HG03469 (cell line): Measurements from ENCODE around the gene SQSTM1.
"Not testable (repeated sequence)": the region's sequence is repeated elsewhere in the genome, so short reads cannot be mapped to it uniquely, and the experiment has no call there.

Experiments
- ATAC-seq: cut with Tn5 transposase; IDR thresholded peaks from one replicate; pipeline ENCODE4 v1.9.1; 2021; ENCODE audit warnings: mild to moderate bottlenecking, moderate library complexity, moderate number of reproducible peaks; ENCODE audit not compliant: unreplicated experiment

The SQSTM1 gene

DNA sequence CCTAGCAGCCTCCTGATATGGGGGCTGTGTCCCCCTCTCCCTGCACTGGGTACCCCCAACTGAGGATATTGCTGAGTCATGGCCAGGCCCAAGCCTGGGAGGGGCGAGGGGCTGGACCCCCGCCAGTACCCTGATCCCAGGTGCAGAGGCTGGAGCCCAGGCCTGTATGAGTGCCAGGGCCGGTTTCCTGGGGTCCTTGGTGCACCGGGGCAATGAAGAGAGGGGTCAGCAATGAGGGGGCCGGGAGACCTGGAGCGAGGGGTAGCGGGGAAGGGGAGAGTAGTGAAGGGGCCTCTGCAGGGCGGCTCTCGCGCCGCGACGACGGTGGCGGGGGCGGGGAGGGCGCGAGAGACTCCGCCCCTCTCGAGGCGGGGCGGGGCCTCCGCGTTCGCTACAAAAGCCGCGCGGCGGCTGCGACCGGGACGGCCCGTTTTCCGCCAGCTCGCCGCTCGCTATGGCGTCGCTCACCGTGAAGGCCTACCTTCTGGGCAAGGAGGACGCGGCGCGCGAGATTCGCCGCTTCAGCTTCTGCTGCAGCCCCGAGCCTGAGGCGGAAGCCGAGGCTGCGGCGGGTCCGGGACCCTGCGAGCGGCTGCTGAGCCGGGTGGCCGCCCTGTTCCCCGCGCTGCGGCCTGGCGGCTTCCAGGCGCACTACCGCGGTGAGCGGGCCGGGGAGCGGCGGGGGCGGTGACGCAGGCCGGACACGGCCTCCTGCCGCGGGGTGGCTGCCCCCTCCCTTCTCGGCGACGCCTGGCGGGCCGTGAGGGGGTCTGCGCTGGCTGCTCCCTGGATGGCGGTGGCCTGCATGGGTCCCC, at the start of gene SQSTM1:
TSS of gene SQSTM1 (plus strand) at position 423 of the 815 bp plus-strand sequence. CDS start at position 455, 32 bp downstream.
- ATAC-seq: peak; percentile 33

DNA sequence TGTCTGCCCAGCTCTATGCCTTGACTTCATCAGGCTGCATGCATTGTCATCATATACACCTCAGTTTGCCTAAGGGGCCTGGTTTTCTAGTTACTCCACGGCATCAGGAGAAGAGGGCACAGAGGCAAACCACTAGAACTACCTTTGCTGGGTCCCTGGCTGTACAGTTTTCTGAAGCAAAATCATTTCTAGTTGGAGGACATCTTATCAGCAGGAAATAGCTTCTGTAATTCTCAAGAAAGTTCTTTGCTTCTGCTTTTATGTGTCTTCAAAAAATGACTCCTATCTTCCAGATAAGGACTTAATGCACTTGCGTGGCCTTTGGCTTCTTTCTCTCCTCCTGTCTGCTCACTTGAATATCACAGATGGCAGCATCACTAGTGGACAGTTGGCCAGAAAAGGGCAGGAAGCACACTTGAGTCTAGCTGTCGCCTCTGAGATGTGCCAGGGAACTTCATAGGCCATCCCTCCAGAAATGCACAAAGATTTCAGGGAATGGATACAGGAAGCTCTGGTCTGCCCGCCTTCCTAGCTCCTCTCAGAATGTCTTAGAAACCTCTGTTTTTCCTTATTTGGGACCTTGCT, 49.3 kb upstream of the SQSTM1 start:
- ATAC-seq: no peak

DNA sequence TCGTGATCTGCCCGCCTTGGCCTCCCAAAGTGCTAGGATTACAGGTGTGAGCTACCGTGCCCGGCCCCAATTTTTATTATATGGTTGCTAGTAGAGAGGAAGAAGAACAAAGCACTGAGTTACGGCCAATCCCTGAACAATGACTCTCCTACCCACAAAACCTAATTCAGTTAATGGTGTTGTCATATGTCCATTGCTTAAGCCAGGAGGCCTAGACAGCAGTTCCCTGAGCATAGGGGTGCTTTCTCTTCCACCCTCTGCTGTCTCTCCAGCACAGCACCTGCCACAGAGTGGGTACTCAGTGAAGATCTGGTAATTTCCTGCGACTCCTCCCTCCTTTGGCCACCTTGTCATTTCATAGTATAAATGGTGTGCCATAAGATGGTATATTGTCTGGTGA, 48.4 kb upstream of the SQSTM1 start:
- ATAC-seq: no peak

DNA sequence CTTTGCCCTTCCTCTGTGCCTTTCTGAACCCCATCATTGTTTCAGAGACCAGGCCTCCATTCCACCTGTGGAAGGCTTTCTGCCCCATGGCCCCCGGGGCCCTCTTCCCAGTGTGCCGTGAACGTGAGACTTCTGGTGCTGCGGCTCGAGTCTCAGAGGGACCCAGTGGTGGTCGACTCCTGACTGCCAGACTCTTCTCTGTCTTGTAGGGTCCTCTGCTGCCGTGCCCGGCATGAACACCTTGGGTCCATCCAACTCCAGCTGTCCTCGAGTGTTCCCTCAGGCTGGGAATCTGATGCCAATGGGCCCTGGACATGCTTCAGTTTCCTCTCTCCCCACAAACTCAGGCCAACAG, 47.0 kb upstream of the SQSTM1 start:
- no peak for ATAC-seq

DNA sequence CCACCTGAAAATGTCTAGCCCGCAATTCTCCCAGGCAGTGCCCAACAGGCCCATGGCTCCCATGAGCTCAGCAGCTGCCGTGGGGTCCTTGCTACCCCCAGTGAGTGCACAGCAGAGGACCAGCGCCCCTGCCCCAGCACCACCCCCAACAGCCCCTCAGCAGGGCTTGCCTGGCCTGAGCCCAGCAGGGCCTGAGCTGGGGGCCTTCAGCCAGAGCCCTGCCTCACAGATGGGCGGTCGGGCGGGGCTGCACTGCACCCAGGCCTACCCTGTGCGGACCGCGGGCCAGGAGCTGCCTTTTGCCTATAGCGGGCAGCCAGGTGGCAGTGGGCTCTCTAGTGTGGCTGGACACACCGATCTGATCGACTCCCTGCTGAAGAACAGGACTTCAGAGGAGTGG, 46.3 kb upstream of the SQSTM1 start:
- ATAC-seq: no peak

GRCh38 chr5:179776411-179776938, 44.2 kb upstream of the SQSTM1 start:
- ATAC-seq: no peak

DNA sequence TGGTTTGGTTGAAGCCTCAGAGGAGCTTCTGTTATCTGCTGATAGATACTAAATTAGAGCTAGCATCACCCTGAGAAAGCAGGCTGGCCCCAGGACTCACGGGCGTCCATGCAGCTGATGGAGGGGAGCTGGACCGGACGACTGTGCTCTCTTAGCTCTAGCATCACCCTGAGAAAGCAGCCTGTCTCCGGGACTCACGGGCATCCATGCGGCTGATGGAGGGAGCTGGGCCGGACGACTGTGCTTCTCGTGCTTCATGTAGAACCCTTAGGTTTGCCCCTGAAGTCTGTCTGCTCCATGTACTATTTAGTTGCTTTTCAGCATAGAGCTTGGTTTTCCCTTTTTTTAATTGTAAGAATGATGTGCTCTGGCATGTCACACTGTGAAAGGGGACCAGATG, 43.2 kb upstream of the SQSTM1 start:
- no peak for ATAC-seq

- no peak for ATAC-seq
Measured at GRCh38 chr5:179777909-179778308, 42.8 kb upstream of the SQSTM1 start.

- ATAC-seq: no peak
Measured at GRCh38 chr5:179778591-179778990, 42.1 kb upstream of the SQSTM1 start.

DNA sequence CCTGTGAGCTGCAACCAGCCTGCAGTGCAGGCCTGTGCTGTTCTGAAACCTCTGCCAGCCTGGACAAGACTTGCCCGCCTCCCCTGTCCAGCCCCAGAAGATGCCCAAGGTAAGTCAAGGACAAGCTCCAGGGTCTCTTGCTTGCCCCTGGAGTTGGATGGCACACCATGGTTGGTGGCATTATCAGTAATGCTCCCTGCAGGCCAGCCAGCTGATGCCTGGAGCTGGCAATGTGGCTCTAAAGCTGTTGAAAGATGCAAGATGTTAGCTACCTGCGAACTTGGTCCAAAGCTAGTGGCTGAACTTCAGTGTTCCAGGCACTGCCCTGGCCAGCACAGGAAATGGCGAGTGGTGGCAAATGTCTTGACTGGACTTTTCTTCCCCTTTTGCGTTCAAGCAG, 40.9 kb upstream of the SQSTM1 start:
- no peak for ATAC-seq

DNA sequence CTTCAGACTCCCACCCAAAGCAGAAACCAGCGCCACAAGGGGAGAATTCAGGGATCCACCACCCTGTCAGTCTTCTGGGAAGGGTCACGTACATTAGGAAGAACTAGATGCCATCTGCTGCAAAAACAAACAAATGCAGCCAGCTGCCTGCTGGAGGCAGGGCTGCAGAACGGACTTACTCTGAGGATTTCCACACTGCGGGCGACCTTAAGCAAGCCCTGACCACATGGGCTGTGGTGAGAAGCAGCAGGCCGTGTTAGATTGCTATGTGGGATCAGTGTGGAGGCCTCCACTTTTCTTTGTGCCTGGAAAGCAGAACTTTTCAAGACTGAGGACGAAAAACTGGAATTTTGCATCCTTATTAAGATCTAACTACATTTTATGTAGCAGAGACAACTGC, 40.3 kb upstream of the SQSTM1 start:
- ATAC-seq: no peak

- no peak for ATAC-seq
Measured at GRCh38 chr5:179781846-179782245, 38.9 kb upstream of the SQSTM1 start.

- ATAC-seq: no peak
Measured at GRCh38 chr5:179783128-179783527, 37.6 kb upstream of the SQSTM1 start.

DNA sequence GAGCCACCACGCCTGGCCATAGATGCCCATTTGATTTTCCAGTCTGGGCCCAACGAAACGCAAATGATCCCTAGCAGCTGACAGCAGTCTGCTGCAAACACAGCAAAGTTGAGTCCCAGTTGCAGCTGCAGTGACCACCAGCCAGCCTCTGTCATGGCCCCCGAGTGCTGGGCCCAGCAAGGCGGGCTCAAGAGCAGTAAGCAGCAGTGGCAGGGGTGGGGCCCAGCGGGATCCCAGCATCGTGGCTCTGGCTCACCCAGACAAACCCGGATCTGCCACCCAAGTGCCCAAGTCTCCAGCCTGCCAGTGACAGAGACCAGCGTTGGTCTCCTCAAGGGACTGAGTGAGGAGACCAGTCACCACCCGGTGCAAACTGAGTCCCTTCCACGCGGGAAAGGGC, 33.8 kb upstream of the SQSTM1 start:
- ATAC-seq: no peak

DNA sequence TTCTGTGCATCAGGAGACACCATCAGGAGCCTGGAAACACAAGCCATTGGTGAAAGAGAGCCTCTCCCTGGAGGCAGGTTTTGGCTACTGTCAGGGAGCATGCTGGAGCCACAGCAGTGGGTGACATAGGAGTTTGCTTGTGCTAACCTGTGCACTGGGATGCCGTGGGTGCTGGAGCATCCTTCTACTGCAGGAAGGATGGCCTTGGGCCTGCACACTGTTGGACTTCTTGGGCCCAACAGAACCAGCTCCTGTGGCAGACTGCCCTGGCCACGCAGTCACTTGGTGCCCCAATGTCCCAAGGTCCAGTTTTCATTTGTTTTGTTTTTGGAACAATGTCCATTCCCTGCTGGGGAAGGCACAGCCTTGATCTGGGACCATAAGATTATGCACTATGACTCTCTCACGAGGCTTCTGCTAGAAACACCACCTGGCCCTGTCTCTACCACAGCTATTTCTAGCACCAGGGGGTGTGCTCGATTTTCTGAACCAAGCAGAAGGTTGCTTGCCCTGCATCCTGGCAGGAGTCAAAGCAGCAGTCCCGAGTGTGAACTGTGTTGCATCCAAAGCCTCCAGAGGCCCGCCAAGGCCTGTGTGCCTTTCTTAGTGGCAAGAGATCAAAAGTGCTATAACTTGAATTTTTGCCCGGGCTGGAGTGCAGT, 32.4 kb upstream of the SQSTM1 start:
- ATAC-seq: no peak

DNA sequence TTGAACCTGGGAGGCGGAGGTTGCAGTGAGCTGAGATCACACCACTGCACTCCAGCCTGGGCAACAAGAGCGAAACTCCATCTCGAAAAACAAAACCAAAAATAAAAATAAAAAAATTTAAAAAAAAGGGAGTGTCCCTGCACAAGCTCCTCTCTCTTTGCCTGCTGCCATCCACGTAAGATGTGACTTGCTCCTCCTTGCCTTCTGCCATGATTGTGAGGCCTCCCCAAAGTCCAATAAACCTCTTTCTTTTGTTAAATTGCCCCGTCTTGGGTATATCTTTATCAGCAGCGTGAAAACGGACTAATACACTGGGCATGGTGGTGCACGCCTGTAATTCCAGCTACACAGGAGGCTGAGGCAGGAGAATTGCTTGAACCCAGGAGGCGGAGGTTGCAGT, 31.4 kb upstream of the SQSTM1 start:
- ATAC-seq: not testable (repeated sequence)

GRCh38 chr5:179791881-179792611, 28.7 kb upstream of the SQSTM1 start:
- no peak for ATAC-seq

DNA sequence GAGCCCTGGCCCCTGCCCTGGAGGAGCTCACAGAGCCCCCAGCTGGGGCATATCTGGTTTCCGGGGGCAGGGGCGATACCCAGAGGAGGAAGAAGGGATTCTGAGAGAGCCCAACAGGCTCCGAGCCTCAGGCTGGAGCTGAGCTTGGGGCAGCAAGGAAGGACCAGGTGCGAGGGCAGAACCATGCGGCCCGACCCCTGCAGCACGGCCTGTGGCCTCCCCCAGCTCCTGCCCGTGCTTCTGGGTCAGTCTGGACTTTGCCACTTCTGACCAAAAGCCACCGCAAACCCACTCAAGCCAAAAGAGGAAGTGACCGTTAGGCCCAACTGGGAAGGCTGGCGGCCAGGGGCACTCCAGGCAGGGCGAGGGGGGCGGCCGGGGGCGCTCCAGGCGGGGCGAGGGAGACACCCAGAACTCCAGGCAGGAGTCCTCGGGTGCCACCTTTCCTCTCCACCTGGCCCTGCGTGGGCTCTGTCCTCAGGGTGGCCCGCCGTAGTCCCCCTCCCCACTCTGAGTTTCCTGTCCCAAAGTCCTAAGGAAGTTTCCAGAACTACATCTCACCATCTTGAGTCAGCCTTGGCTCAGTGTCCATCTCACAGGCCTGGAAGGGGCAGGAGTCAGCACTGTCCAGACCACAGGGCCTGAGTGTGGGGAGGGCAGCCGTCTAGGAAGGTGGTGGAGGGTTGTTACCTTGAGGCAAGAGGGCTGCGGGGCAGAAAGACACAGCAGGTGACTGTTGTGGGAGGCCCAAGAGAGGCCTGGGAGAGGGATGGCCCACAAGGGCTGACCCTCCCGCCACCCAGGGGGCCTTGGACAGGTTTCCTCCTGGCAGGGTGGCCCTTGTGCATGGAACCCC, 27.9 kb upstream of the SQSTM1 start:
- no peak for ATAC-seq

- no peak for ATAC-seq
Measured at GRCh38 chr5:179793468-179794139, 27.1 kb upstream of the SQSTM1 start, which contains the start of gene LTC4S. TSS of gene LTC4S (plus strand) at chr5:179793986. CDS start at chr5:179794081, 95 bp downstream.

DNA sequence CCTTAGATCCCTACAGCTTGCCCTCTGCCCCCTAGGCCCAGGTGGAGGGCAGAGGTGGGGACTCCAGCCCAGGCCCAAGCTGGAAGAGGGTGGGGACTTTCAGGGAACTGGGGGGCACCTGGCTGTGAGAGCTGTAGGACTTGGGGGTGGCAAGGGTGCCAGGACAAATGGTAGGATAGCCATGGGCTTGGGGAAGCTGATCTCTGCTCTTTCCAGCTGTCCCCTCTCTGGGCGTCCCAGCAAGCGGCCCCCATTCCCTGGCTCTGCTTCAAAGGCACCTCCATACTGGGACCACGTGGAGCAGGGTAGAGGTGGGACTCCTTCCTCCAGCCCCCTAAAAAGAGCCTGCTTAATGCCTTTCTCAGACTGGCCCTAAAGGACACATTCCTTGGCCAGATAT, 26.5 kb upstream of the SQSTM1 start:
- no peak for ATAC-seq
